A549 treated with CORT108297 at 1 μM for 4 hours (cell line): Measurements from ENCODE around the gene HLA-DMB. TPM values are rescaled to one million over a fixed set of nuclear protein-coding genes. Genes with fewer than 3 reads are reported as not detected.

ENCODE experiments used
- total RNA-seq: library from RNA; stranded (reverse); fragments of 200-300 nt; extraction: Qiagen RNA extraction; gene quantifications from 5 replicates; pipeline ENCODE4 v1.2.3, GENCODE V29; 2022

HLA-DMB gene
- 1.5 to 2.5 TPM (median 1.6 TPM) in 5 replicates for total RNA-seq

GRCh38 chr6:32940656-32941213, at the start of gene HLA-DMB:
Gene HLA-DMB (minus strand): TSS chr6:32941028. CDS start chr6:32940807, 221 bp downstream.

GRCh38 chr6:32968093-32968866, 27.5 kb upstream of the HLA-DMB start, which contains the start of gene BRD2:
Gene BRD2 (plus strand): TSS chr6:32968594. CDS start chr6:32972899, 4,305 bp downstream.

GRCh38 chr6:32952817-32953739, 12.2 kb upstream of the HLA-DMB start, which contains the start of gene HLA-DMA:
Gene HLA-DMA (minus strand): TSS chr6:32953097. CDS start chr6:32953036, 61 bp downstream.

Other genes starting within 250 kb of the HLA-DMB start
- not detected in 5 replicates for gene HLA-DQA2, start 199.6 kb downstream of the HLA-DMB start, total RNA-seq
- gene HLA-DQB2, start 177.5 kb downstream of the HLA-DMB start, total RNA-seq = not detected in 5 replicates
- 0.12 to 0.35 TPM (median 0.18 TPM) in 5 replicates for gene HLA-DOB, start 124.0 kb downstream of the HLA-DMB start, total RNA-seq
- gene TAP2, start 102.3 kb downstream of the HLA-DMB start, total RNA-seq = 10.6 to 24.0 TPM (median 19.8 TPM) in 5 replicates
- 20.3 to 22.9 TPM (median 21.4 TPM) in 5 replicates for gene PSMB8, start 97.0 kb downstream of the HLA-DMB start, total RNA-seq
- gene TAP1, start 87.3 kb downstream of the HLA-DMB start, total RNA-seq = 33.2 to 38.3 TPM (median 34.9 TPM) in 5 replicates
- gene PSMB9, start 86.8 kb downstream of the HLA-DMB start, total RNA-seq = 15.7 to 25.5 TPM (median 18.9 TPM) in 5 replicates
- gene HLA-DMA, start 12.1 kb upstream of the HLA-DMB start, total RNA-seq = 2.4 to 3.6 TPM (median 2.7 TPM) in 5 replicates
- gene BRD2, start 27.6 kb upstream of the HLA-DMB start, total RNA-seq = 121 to 148 TPM (median 126 TPM) in 5 replicates
- 0.14 TPM in 1 of 5 replicates, not detected in the others for gene HLA-DOA, start 68.6 kb upstream of the HLA-DMB start, total RNA-seq
- gene HLA-DPA1, start 132.6 kb upstream of the HLA-DMB start, total RNA-seq = 0.05 to 0.22 TPM in 2 of 5 replicates, not detected in the others
- gene HLA-DPB1, start 135.0 kb upstream of the HLA-DMB start, total RNA-seq = not detected in 5 replicates